Body of pancreas (tissue), 4 donors: Measurements from ENCODE around the gene DAND5. TPM values are rescaled to one million over a fixed set of nuclear protein-coding genes. Genes with fewer than 3 reads are reported as not detected.

ENCODE experiments used
- ATAC-seq: fragments of 150-250 bp; one replicate; pipeline ENCODE4 v1.9.1; 2016
- DNase-seq, 4 donors: peaks; one replicate each; pipeline ENCODE4 v3.0.0-alpha.2; 2019
- H3K27ac ChIP-seq, 4 donors: fragments of 200-600 bp; sonication (generic); 1 replicate in 3 of 4; 2 replicates in 1 of 4; pipeline versions ENCODE4 v1.5.1 to v1.6.1; 2016 to 2019; ENCODE audit warnings: mild to moderate bottlenecking in 1 of 4, mixed read lengths in 1 of 4, moderate library complexity in 1 of 4
- H3K27me3 ChIP-seq, 2 donors: fragments of 200-600 bp; sonication (generic); one replicate each; pipeline ENCODE4 v1.6.0; 2016; ENCODE audit warnings: mild to moderate bottlenecking in 1 of 2
- H3K36me3 ChIP-seq, 2 donors: fragments of 200-600 bp; sonication (generic); replicated peaks in 1 of 2; 2 replicates each; pipeline ENCODE4 v1.5.1; 2016; ENCODE audit warnings: low read depth in 2 of 2; ENCODE audit not compliant: insufficient read depth in 1 of 2
- H3K4me1 ChIP-seq: fragments of 200-600 bp; sonication (generic); one replicate; pipeline ENCODE4 v1.6.0; 2016
- H3K4me3 ChIP-seq, 2 donors: fragments of 200-600 bp; sonication (generic); 1 replicate in 1 of 2; 2 replicates in 1 of 2; pipeline ENCODE4 v1.5.1; 2016 to 2019
- H3K9me3 ChIP-seq, 3 donors: fragments of 200-600 bp; sonication (generic); 1 replicate in 2 of 3; 2 replicates in 1 of 3; pipeline ENCODE4 v1.5.1; 2016
- POLR2A ChIP-seq, 3 donors: fragments of 450-650 bp; IDR thresholded peaks; one replicate each; pipeline ENCODE4 v1.6.1; 2016; ENCODE audit warnings: antibody characterized with exemption in 3 of 3, mild to moderate bottlenecking in 2 of 3
- WGBS, 2 donors: methylation state at CpG; one replicate each; pipeline ENCODE4 v1.1.5; 2017; 5-methylcytosine and 5-hydroxymethylcytosine counted together
- intact Hi-C: fragments of 100-400 bp; cut with DNase I; formaldehyde crosslinking; loops from one replicate; pipeline ENCODE4 v1.15.1; 2023
- total RNA-seq, 2 donors: library from RNA; depleted of rRNA; stranded (reverse); fragments of >200 nt; gene quantifications; one replicate each; pipeline ENCODE4 v1.1.0, GENCODE V29; 2016
- TF ChIP-seq, protein P1 (sequence below), 7 experiments: fragments of 450-650 bp in 4 of 7; fragments of 200-600 bp in 3 of 7; sonication (generic) in 3 of 7; IDR thresholded peaks; one replicate each; pipeline ENCODE4 v1.5.1; 2016 to 2019; ENCODE audit warnings: antibody characterized with exemption in 7 of 7

The DAND5 gene
- total RNA-seq, 2 donors from 2014 or later, result not detected

DNA sequence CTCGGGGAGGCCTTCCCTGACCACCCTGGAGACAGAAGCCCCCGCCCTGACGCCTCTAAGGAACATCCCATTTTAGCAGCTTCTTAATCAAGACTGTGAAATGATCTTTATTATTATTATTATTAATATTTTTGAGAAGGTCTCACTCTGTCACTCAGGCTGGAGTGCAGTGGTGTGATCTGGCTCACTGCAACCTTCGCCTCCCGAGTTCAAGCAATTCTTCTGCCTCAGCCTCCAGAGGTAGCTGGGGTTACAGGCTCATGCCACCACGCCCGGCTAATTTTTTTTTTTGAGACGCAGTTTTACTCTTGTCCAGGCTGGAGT, 3.6 kb upstream of the DAND5 start:
- peak overlapping the region; percentile 23 to 77 (median 60) for H3K27ac ChIP-seq
- WGBS, 2 donors, result 5 to 42% methylated on average over 4 to 8 of the region's 8 CpGs
- ATAC-seq (no peak), DNase-seq (no peak)
- peaks cover 22% of the 10 kb centered on the region for H3K4me1 ChIP-seq
- H3K36me3 ChIP-seq, result no peaks in the 10 kb centered on the region
- no peaks in the 10 kb centered on the region for H3K9me3 ChIP-seq
- intact Hi-C loops, result no loop called here
- no peaks in the 10 kb centered on the region for H3K27me3 ChIP-seq
- no peak overlapping the region for H3K4me3 ChIP-seq
- TF ChIP-seq, protein P1, sequence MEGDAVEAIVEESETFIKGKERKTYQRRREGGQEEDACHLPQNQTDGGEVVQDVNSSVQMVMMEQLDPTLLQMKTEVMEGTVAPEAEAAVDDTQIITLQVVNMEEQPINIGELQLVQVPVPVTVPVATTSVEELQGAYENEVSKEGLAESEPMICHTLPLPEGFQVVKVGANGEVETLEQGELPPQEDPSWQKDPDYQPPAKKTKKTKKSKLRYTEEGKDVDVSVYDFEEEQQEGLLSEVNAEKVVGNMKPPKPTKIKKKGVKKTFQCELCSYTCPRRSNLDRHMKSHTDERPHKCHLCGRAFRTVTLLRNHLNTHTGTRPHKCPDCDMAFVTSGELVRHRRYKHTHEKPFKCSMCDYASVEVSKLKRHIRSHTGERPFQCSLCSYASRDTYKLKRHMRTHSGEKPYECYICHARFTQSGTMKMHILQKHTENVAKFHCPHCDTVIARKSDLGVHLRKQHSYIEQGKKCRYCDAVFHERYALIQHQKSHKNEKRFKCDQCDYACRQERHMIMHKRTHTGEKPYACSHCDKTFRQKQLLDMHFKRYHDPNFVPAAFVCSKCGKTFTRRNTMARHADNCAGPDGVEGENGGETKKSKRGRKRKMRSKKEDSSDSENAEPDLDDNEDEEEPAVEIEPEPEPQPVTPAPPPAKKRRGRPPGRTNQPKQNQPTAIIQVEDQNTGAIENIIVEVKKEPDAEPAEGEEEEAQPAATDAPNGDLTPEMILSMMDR (IDR thresholded peaks at IDR 0.05), result no peak

DNA sequence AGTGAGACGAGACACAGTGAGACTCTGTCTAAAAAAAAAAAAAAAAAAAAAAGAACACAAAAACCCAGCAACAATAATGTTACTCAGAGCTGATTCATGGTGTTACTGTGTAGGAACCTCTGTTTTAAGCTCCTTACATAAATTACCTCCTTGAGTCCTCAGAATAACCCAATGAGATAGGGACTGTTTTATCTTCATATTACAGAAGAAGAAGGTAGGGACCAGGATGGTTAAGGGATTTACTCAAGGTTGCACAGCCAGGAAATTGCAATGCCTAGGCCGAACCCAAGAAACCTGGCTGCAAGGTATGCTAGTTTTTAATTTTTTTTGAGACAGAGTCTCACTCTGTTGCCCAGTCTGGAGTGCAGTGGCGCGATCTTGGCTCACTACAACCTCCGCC, 1.5 kb upstream of the DAND5 start:
- H3K27ac ChIP-seq, result no peak overlapping the region
- ATAC-seq (no peak), DNase-seq (no peak)
- intact Hi-C loops, result no loop called here
- H3K4me3 ChIP-seq, result no peak overlapping the region
- no peaks in the 10 kb centered on the region for H3K27me3 ChIP-seq
- no peaks in the 10 kb centered on the region for H3K36me3 ChIP-seq
- H3K4me1 ChIP-seq, result peaks cover 22% of the 10 kb centered on the region
- H3K9me3 ChIP-seq, result no peaks in the 10 kb centered on the region
- WGBS, 2 donors, result 88 to 93% methylated on average over 5 of the region's 5 CpGs
- TF ChIP-seq POLR2A (IDR thresholded peaks at IDR 0.05), result no peak
- TF ChIP-seq, protein P1 (IDR thresholded peaks at IDR 0.05), result no peak

- no peak for TF ChIP-seq POLR2A (IDR thresholded peaks at IDR 0.05)
- TF ChIP-seq, protein P1 (IDR thresholded peaks at IDR 0.05), result no peak
- ATAC-seq, result no peak
- no peaks in the 10 kb centered on the region for H3K36me3 ChIP-seq
- no peak for DNase-seq
- intact Hi-C loops, result loop anchor here (10.0 kb wide), 1 partner anchor 285 kb away; no protein-coding TSS in a partner anchor
- peak overlapping the region in 2 of 4 donors; percentile 8 to 25 for H3K27ac ChIP-seq
- H3K4me3 ChIP-seq, result no peak overlapping the region
- no peaks in the 10 kb centered on the region for H3K27me3 ChIP-seq
- no peaks in the 10 kb centered on the region for H3K9me3 ChIP-seq
- WGBS, 2 donors, result 82 to 85% methylated on average over 7 of the region's 7 CpGs
- H3K4me1 ChIP-seq, result peaks cover 17% of the 10 kb centered on the region
Measured at GRCh38 chr19:12970070-12970820, 869 bp downstream of the DAND5 start.

DNA sequence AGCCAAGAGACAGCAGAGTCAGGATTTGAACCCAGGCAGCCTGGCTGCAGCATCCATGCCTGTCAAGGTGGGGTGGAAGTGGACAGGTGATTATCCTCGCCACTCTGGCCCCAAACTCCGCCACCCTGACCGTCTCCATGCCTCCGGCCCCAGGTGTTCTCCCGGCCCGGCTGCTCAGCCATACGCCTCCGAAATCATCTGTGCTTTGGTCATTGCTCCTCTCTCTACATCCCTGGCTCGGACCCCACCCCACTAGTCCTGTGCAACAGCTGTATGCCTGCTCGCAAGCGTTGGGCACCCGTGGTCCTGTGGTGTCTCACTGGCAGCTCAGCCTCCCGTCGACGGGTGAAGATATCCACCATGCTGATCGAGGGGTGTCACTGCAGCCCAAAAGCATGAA, 3.9 kb downstream of the DAND5 start:
- Histone ChIP-seq H3K27ac (no peak overlapping the region), H3K4me3 (no peak overlapping the region), H3K27me3 (no peaks in the 10 kb centered on the region), H3K36me3 (no peaks in the 10 kb centered on the region), H3K4me1 (peaks cover 10% of the 10 kb centered on the region), H3K9me3 (no peaks in the 10 kb centered on the region)
- TF ChIP-seq, protein P1 (IDR thresholded peaks at IDR 0.05), result no peak
- TF ChIP-seq POLR2A (IDR thresholded peaks at IDR 0.05), result no peak
- intact Hi-C loops, result loop anchor here (10.0 kb wide), 1 partner anchor 282 kb away; no protein-coding TSS in a partner anchor
- 78 to 79% methylated on average over 15 to 16 of the region's 16 CpGs for WGBS, 2 donors
- DNase-seq (no peak), ATAC-seq (no peak)
